Ovary (tissue), 3 donors: ENCODE results near the gene COMMD10.

Experiments used
- CTCF ChIP-seq, 3 donors: fragments of 450-650 bp in 2 of 3; fragments of 200-600 bp in 1 of 3; IDR thresholded peaks; one replicate each; pipeline versions ENCODE4 v1.5.1 to v1.8.0; 2016 to 2022; ENCODE audit warnings: antibody characterized with exemption in 3 of 3, mild to moderate bottlenecking in 1 of 3
- EP300 ChIP-seq: sonication (generic); formaldehyde crosslinking; IDR thresholded peaks from one replicate; pipeline ENCODE4 v1.6.1; 2017; ENCODE audit warnings: antibody characterized with exemption
- donor health status: DM: no; HTN: no; CAD: no.

- TF ChIP-seq CTCF (IDR thresholded peaks at IDR 0.05) (no peak), EP300 (no peak)
Measured at GRCh38 chr5:116133281-116133680, 48.5 kb downstream of the COMMD10 start.
